ENCODE measurements around the gene GSK3B.
"Not testable (repeated sequence)": the region's sequence is repeated elsewhere in the genome, so short reads cannot be mapped to it uniquely, and the experiment has no call there.

GSK3B gene

DNA sequence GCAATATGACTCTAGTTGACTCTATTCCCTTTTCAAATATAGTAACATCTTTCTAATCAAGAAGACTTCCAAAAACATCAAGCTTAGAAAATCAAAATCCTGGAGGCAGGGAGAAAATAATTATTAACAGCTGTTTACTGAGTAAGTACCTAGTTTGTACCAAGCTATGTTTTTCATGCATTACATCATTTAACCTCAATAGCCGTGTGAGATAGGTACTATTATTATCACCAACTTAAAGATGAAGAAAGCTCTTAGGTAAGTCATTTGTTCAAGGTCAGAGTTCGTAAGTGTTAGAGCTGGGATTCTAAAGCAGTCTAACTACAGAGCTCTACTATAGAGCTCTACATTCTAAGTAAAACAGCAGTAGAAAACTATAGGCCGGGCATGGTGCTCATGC, 41.6 kb downstream of the GSK3B start:
- no peak for DNase-seq (ENCODE audit: low spot score)

DNA sequence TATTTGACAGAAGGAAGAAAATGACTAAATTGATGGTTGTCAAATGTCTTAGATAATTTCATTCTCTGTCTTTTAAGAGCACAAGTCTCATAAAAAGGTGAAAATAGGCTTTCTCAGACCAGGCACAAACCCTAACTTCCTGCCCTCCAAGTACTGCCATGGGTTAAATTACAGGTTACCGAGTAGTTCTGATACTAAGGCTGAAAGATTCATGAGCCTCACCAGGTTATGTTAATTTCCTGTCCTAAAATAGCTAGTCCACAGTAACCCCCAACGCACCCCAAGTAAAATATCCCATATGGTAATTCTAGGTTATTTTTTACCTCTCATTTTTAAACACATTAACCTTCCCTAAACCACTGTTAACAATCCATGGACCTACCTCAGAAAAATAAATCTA, 42.0 kb downstream of the GSK3B start:
- no peak for DNase-seq (ENCODE audit: low spot score)

DNA sequence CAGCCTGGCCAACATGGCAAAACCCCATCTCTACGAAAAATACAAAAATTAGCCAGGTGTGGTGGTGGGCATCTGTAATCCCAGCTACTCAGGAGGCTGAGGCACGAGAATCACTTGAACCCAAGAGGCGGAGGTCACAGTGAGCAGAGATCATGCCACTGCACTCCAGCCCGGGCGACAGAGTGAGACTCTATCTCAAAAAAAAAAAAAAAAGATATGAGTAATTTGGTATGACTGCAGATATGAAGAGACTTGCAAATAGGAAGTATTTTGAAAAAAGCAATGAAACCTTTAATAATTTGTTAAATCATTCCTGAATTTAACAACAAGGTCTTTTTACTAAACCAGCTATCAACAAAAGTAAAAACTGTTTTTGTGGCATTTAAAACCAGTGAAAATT, 42.7 kb downstream of the GSK3B start:
- DNase-seq (ENCODE audit: low spot score): not testable (repeated sequence)

DNA sequence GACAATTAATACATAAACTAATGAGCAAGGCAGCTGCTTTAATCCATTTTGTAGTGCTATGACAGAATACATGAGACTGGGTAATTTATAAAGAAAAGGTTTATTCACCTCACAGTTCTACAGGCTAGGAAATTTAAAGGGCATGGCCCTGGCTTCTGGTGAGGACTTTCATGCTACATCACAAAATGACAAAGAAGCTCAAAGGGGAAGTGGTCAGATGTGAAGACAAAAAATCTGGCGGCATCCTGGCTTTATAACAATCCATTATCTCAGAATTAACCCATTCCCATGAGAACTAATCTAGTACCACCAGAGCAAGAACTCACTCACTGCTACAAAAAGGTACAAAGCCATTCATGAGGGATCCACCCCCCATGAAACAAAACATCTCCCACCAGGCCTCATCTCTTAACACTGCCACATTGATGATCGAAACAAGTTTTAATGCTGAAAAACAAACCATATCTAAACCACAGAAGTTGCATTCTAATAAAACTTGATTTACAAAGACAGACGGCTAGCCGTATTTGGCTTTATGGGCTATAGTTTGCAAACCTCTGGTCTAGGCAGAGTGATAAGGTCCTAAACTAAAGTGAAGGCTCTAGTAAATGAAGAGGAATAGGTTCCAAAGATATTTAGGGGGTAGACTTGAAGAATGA, 44.2 kb downstream of the GSK3B start:
- DNase-seq (ENCODE audit: low spot score): no peak

DNA sequence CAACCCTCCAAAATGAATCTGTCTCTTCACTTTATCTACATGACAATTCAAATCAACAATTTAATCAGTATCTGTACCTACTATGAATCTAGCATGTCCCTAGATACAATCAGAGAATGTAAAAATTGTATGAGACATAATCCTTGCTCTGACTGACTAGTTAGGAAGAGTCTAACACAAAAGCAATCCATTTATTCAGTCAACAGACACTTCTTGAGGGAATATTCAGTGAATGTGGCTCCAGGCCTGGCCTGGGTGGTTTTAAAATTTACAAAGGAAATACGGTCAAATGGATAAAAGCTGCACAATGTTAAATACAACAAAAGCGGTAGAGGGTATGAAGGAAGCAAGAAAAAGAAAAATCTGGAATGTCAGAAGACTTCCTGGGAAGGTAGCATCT, 45.2 kb downstream of the GSK3B start:
- no peak for DNase-seq (ENCODE audit: low spot score)

DNA sequence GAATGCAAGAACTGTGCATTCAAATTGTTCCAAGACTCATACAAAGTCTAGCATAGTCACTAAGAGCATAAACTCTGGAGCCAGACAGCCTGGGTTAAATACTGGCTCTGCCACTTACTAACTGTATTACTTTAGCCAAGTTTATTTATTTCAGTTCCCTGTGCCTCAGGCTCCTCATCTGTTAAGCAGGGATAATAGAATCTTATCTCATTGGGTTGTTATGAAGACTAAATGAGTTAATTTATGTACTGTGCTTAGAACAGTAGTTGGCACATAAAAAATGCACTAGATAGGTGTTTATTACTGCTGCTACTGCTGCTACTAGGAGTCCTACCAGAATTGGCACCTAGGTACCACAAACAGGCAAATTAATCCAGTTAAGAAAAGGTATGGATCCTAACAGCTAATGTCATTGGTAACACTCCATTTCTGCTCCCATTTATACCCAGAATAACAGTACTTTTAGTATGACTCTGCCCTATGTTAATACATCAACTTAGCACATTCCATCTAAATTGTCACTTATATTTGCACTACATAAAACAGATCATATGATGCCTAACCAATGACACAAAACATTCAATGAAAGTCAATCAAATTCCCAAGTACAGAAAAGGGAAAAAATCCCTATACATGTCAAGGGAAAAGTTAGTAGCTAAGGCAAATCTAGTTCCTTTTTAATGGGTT, 45.7 kb downstream of the GSK3B start:
- no peak for DNase-seq (ENCODE audit: low spot score)

DNA sequence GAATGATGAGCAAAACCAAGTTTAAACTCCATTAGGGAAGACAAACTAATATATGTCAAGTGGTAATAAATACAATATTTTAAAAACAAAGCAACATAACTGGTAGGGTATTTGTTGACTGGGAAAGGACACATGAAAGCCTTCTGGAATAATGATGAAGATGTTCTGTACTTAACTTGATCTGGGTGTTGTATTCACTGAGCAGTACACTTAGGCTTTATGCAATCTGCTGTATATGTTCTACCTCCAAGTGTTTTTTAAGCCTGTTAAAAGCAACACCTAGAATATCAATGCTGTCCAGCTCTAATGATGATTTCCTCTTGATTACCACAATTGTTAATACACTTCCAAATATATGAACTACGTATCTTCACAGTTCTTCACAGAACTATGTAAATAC, 46.6 kb downstream of the GSK3B start:
- no peak for DNase-seq (ENCODE audit: low spot score)

DNA sequence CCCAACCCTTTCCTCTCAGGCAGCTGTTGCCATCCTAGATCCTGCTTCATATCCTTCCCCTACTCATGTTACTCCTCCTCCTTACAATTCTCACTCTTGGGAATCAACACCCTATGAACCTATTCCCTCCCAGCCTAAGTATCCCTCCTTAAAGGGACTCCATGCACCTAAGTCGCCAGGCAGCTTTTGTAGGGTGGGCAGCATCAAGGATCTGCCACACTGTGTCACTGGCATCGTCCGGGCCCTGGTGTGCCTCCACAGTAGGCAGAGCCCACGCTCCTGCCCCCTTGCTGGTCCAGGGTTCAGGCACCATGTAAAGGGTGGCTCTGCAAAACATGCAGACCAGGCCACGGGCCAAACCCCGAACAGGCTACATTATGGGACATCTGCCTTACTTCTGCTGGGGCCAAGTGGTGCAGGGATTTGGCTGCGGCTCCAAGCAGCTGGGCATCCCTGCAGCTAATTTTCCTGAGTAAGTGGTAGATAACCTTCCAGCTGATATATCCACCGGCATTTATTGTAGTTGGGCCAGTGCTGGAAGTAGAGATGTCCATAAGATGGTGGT, 53.4 kb downstream of the GSK3B start:
- no peak for DNase-seq (ENCODE audit: low spot score)

DNA sequence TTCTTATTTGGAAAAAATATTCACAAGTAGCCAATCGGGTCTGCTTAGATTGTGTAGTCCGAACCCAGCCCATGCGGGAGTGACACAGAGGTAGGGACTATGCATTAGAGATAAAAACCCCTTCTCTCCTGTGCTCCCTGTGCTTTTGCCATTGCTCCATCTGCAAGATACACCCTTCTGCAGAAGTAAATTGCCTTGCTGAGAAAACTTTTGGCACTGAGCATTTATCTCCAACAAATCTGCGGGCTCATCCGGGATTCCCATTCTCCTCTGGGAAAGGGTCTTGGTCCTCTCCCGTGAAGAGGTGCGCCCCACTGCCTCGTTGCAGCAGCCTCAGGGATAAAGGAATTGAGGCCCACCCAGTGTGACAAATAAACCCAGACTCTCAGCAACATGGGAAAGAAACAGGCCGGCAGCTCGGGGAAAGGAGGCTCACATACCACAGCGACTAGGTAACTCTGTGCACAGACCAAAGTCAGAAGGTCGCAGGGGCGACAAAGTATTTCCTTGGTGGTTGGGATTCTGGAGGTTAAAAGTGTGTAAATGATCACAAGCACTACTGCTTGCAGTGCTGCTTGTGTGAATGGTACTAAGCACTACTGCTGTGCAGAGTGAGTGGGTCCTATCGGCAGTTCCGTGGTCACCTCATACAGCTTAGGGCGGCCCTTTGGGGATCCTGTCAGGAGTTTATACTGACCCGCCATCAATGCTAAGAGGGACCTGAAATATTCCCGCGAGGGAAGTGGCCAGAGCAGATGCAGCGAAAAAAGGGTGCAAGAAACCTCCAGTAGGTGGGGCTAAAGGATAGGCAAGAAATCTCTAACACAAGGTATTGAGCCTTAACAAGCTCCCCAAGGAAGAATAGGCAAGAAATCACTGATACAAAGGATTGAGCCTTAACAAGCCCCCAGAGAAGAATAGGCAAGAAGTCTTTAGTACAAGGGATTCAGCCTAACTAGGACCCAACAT, 54.3 kb downstream of the GSK3B start:
- no peak for DNase-seq (ENCODE audit: low spot score)

DNA sequence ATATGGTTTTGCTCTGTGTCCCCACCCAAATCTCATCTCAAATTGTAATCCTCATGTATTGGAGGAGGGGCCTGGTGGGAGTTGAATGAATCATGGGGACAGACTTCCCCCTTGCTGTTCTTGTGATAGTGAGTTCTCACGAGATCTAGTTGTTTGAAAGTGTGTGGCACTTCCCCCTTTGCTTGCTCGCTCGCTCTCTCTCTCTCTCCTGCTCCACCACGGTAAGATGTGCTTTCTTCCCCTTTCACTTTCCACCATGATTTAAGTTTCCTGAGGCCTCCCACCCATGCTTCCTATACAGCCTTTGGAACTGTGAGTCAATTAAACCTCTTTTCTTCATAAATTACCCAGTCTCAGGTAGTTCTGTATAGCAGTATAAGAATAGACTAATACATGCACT, 60.7 kb downstream of the GSK3B start:
- no peak for DNase-seq (ENCODE audit: low spot score)

DNA sequence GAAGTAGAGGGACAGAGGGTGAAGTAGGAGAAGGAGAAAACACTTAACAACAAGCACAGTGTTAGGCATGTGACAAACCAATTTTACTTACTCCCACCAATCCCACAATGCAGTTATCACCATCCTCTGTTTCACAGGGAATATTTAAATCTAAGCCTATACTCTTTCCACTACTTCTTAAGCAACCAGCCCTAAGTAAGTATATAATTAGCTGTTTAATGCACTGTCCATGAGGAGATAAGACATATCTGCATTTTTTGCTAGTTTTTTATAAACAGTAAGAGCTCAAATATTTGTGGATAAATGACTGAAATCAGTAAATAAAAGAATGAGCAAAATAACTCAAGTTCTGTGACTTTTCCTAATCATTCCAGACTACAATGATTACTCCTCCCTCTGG, 62.7 kb downstream of the GSK3B start:
- DNase-seq (ENCODE audit: low spot score): no peak

DNA sequence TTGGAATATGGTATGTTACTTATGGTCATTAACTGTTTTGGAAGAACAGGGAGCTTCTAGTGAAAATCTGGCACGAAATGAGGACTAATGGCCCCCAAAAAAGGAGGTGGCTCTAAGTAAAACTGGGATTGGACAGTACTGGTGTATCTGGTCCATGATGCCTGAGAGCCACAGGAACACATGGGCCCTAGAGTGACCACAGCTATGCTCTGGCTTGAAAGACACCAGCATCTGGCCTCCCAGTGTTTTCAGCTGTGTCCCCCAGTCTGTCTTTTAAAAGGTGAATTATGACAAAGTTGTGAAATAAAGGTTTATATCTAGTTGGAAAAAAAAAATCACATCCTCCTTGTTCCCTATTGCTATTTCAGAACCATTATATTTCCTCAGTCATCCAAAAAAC, 64.5 kb downstream of the GSK3B start:
- no peak for DNase-seq (ENCODE audit: low spot score)

DNA sequence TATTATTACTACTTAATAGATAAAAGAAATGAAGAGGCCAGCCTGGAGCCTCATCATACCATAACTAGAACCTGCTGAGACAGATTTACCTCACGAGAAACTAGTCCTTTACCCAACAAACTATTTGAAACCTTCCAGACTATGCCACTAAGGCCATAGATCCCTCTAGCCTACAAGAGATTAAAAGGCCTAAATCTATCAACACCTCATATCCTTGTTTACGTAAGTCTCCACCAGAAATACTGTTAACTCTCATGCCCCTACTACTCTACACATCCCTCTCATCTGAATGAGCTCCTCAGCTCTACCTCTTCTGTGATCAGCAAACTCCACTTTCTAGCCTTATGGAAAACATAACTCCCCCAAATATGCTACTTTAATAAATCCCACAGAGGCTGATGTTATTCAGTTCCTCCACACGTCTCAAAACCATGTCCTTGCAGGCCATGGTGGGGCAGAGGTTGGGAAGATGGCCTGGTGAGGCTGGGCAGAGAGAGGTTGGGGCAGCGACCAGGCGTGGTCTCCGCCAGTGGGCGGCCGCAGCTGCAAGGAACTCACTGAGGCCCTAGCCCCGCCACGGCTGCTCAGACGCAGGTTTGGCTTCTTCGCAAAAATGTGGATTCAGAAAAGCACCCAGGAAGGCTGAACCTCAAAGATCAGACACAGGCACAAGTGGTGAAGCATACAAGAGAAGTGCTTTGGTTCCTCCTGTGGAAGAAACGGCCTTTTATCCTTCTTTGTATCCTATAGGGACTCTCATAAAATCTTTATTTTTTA, 65.8 kb downstream of the GSK3B start:
- DNase-seq (ENCODE audit: low spot score): no peak

DNA sequence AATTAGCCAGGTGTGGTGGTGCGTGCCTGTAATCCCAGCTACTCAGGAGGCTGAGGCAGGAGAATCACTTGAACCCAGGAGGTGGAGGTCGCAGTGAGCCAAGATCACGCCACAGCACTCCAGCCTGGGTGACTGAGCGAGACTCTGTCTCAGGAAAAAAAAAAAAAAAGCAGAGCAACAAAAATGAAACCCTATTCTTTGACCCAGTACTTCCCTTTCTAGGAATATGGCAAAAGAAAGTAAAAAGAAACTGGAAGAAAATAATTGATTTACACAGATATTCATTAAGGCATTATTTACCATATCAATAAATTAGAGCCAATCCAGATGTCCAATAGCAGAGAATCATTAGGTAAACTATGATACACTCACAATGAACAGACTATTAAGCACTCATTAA, 67.0 kb downstream of the GSK3B start:
- no peak for DNase-seq (ENCODE audit: low spot score)

DNA sequence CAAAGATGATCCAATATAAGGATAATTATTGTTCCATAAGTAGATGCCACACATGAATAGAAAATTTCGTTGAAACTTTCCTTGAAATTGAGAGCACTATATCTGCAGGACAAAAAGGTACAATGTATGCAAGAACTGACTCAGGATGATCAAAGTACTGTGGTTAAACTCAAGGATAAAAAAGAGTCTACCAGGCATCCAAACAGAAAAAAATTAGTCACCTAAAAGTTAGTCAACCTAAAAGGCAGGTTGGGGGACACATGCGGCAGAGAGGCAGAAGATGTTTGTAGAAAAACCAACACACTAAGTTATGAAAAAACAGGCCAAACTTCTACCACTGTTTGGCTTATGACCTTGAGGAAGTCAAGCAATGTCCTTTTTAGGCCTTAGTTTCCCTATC, 68.7 kb downstream of the GSK3B start:
- no peak for DNase-seq (ENCODE audit: low spot score)

DNA sequence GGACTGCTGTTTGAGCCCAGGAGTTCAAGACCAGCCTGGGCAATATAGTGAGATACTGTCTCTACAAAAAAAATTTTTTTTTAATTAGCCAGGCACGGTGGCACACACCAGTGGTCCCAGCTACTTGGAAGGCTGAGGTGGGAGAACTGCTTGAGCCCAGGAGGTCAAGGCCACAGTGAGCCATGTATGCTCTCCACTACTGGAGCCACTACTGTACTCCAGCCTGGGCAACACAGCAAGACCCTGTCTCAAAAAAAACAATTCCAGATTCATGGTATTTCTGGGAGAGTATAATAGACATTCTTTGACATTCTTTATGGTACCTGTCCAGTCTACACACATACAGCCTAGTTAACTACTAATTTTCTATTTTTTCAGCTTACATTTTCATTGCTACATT, 70.1 kb downstream of the GSK3B start:
- DNase-seq (ENCODE audit: low spot score): no peak

DNA sequence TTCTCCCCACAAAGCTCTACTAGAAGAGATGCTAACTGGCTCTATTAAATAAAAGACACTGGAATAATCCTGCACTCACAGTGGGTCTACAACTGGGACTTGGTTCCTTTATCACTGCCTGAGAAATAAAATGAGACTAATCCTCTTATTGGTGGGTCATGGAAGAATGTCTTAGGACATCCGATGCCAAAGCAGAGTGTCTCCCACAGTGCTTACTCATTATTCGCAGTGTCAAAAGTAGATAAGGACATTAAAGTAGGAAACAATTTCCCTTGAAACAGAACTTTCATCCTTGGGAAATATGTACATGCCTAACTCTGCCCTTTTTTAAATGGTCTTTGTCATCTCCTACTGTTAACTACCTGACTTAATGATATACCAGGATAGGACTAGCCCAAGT, 71.5 kb downstream of the GSK3B start:
- no peak for DNase-seq (ENCODE audit: low spot score)

DNA sequence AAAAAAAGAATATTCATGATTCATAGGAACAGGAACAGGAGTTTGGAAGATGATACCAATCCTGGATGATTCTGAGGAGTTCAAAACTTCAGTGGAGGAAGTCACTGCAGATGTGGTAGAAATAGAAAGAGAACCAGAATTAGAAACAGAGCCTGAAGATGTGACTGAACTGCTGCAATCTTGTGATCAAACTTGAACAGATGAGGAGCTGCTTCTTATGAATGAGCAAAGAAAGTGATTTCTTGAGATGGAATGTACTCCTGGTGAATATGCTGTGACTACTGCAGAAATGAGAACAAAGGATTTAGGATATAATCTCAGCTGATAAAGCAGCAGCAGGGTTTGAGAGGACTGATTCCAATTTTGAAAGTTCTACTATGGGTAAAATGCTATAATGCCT, 72.7 kb downstream of the GSK3B start:
- DNase-seq (ENCODE audit: low spot score): no peak

DNA sequence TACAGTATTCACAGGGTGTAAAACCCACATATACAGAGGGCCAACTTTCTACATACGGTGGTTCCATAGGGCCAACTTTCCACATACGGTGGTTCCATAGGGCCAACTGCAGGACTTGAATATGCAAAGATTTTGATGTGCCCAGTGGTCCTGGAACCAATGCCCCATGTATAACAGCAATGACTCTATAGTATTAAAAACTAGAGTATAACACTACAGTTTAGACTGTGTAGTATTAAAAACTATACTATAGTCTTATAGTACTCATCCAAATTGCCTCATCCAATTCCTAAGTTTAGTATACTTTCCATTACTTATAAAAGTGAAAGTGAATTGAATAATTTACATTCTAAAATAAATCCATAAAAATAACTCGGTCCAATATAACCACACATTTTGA, 75.9 kb downstream of the GSK3B start:
- DNase-seq (ENCODE audit: low spot score): no peak

DNA sequence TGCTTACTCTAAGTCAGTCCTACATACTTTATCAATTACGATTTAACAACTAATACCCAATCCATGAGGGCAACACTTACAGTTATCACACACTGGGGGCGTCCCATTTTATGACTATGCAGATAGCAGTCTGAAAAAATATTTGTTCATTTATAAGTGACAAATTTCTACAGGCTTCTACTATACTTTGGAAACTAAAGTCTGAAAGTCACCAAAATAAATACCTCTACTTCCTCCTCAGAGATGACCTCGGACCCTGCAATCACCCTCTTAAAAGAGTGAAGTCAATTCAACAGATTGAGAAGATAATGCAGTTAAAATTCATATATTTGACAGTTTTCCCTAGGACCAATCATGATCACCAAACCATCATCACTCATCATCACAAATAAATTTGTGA, 76.6 kb downstream of the GSK3B start:
- no peak for DNase-seq (ENCODE audit: low spot score)

DNA sequence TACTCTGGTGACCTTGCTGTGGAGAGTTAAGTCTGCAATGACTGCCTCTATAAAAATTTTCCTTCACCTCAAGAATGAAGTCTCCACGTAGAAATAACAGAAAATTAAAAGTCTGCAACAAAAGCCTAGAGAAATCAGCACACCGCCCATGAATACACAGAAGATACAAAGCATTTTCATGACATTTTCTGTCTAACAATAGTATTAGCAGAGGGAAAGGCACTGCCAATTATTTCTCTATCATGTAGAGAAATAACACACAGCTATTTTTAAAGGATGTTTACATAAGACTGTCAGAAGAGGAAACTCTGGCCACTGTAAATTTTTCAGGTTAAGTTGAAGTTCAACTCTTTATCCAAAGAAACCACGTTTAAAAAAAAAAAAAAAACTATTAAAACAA, 80.8 kb downstream of the GSK3B start:
- DNase-seq (ENCODE audit: low spot score): no peak

DNA sequence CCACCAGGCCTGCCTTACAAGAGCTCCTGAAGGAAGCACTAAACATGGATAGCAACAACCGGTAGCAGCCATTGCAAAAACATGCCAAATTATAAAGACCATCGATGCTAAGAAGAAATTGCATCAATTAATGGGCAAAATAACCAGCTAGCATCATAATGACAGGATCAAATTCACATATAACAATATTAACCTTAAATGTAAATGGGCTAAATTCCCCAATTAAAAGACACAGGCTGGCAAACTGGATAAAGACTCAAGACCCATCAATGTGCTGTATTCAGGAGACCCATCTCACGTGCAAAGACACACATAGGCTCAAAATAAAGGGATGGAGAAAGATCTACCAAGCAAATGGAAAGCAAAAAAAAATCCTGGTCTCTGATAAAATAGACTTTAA, 88.5 kb downstream of the GSK3B start:
- not testable (repeated sequence) for DNase-seq (ENCODE audit: low spot score)

All from pons (tissue), 1 donor.